ENCODE results near the gene MGLL. TPM values are rescaled to one million over a fixed set of nuclear protein-coding genes. Genes with fewer than 3 reads are reported as not detected.
A peak's percentile ranks its signal among the peaks of the same experiment; 100 is the strongest.

The MGLL gene
- total RNA-seq, 1 experiment from 2014 or later, result 2.1 TPM

- ChIA-PET CTCF (interaction anchor here (0.6 kb wide), 1 partner anchor 54 kb away, joined by 3 read pairs; no protein-coding TSS in a partner anchor), POLR2A (no interaction called here)
- intact Hi-C loops (cut with micrococcal nuclease; ENCODE audit: unreplicated experiment) (no loop called here), in situ Hi-C loops (cut with HindIII; ENCODE audit: low pct_unique_long_range_greater_than_20kb, low sequenced_read_pairs) (no loop called here)
- TF ChIP-seq TCF7L2 (IDR thresholded peaks at IDR 0.05; ENCODE audit: low read depth, low read length) (no peak), SIN3A (IDR thresholded peaks at IDR 0.05; ENCODE audit: borderline replicate concordance, insufficient read depth, low read depth, low read length) (no peak)
- TF ChIP-seq, protein P1, sequence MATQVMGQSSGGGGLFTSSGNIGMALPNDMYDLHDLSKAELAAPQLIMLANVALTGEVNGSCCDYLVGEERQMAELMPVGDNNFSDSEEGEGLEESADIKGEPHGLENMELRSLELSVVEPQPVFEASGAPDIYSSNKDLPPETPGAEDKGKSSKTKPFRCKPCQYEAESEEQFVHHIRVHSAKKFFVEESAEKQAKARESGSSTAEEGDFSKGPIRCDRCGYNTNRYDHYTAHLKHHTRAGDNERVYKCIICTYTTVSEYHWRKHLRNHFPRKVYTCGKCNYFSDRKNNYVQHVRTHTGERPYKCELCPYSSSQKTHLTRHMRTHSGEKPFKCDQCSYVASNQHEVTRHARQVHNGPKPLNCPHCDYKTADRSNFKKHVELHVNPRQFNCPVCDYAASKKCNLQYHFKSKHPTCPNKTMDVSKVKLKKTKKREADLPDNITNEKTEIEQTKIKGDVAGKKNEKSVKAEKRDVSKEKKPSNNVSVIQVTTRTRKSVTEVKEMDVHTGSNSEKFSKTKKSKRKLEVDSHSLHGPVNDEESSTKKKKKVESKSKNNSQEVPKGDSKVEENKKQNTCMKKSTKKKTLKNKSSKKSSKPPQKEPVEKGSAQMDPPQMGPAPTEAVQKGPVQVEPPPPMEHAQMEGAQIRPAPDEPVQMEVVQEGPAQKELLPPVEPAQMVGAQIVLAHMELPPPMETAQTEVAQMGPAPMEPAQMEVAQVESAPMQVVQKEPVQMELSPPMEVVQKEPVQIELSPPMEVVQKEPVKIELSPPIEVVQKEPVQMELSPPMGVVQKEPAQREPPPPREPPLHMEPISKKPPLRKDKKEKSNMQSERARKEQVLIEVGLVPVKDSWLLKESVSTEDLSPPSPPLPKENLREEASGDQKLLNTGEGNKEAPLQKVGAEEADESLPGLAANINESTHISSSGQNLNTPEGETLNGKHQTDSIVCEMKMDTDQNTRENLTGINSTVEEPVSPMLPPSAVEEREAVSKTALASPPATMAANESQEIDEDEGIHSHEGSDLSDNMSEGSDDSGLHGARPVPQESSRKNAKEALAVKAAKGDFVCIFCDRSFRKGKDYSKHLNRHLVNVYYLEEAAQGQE (IDR thresholded peaks at IDR 0.05; ENCODE audit: insufficient read depth in 1 of 2, low read depth in 2 of 2, low read length in 1 of 2), result no peak
- TF ChIP-seq, protein P2, sequence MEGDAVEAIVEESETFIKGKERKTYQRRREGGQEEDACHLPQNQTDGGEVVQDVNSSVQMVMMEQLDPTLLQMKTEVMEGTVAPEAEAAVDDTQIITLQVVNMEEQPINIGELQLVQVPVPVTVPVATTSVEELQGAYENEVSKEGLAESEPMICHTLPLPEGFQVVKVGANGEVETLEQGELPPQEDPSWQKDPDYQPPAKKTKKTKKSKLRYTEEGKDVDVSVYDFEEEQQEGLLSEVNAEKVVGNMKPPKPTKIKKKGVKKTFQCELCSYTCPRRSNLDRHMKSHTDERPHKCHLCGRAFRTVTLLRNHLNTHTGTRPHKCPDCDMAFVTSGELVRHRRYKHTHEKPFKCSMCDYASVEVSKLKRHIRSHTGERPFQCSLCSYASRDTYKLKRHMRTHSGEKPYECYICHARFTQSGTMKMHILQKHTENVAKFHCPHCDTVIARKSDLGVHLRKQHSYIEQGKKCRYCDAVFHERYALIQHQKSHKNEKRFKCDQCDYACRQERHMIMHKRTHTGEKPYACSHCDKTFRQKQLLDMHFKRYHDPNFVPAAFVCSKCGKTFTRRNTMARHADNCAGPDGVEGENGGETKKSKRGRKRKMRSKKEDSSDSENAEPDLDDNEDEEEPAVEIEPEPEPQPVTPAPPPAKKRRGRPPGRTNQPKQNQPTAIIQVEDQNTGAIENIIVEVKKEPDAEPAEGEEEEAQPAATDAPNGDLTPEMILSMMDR (IDR thresholded peaks at IDR 0.05), result no peak
- no TSS peak for BruUV-seq (replicated peaks)
- Histone ChIP-seq H3K4me1 (ENCODE audit: control insufficient read depth, insufficient read depth, low read length) (no peaks in the 10 kb centered on the region), H3K27me3 (ENCODE audit: control insufficient read depth, insufficient read depth, low read length) (no peaks in the 10 kb centered on the region), H3K27ac (ENCODE audit: low read length) (no peak overlapping the region), H3K4me3 (ENCODE audit: low read depth in 2 of 2, low read length in 2 of 2) (no peak overlapping the region), H3K9me3 (ENCODE audit: control insufficient read depth, insufficient read depth, low read depth, low read length) (no peaks in the 10 kb centered on the region), H3K36me3 (ENCODE audit: control insufficient read depth, insufficient read depth, low read length) (no peaks in the 10 kb centered on the region)
- no peak for DNase-seq (ENCODE audit: low read depth, low spot score)
- no peak; the same call in 1 of the 2 replicates for ATAC-seq
These were observed 136.4 kb downstream of the MGLL start for GRCh38 chr3:127685708-127686511.

DNA sequence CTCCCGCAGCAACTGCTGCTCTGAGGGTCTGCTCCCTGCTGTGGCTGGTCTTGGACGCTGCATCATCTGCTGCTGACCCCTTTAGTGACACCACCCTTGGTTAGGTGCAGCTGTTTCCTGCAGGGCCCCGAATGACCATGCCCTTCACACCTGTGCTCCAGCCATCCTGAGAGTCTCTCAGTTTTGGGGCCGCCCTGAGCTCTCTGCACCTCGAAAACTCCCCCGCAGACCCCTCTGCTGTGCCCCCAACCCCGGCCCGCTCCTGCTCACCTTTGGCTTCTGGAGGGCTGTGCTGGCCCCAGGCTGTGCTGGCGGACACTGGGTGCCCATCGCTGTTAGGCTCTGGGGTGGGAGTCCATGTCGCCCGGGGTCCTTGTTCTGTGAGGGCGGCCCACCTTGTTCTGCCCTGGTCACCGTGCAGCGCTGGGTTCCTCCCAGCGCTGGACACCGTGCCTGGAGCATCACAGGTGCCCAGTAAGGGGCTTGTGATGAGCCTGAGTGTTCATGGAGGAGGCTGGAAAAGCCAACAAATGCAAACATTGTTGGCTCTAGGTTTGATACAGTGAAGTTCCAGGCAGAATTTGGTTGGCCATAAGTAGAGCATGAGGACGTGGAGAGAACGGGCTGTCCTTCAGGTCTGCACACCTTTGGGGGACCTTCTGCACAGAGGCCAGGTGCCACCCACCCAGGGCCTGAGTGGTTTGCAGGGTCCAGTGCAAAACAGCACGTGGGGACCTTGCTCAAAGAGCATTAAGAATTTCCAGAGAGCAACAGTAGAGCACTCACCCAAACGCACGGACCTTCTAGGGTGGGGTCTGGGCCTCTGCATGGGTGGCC, 137.2 kb downstream of the MGLL start:
- ATAC-seq (peak; percentile 78), DNase-seq (ENCODE audit: low read depth, low spot score) (no peak)
- CTCF ChIA-PET, result interaction anchor here (0.6 kb wide), 1 partner anchor 54 kb away, joined by 3 read pairs; no protein-coding TSS in a partner anchor
- Histone ChIP-seq H3K4me1 (ENCODE audit: control insufficient read depth, insufficient read depth, low read length) (no peaks in the 10 kb centered on the region), H3K9me3 (ENCODE audit: control insufficient read depth, insufficient read depth, low read depth, low read length) (no peaks in the 10 kb centered on the region), H3K36me3 (ENCODE audit: control insufficient read depth, insufficient read depth, low read length) (no peaks in the 10 kb centered on the region), H3K27ac (ENCODE audit: low read length) (no peak overlapping the region), H3K4me3 (ENCODE audit: low read depth in 2 of 2, low read length in 2 of 2) (no peak overlapping the region), H3K27me3 (ENCODE audit: control insufficient read depth, insufficient read depth, low read length) (no peaks in the 10 kb centered on the region)
- TF ChIP-seq, protein P1 (IDR thresholded peaks at IDR 0.05; ENCODE audit: insufficient read depth in 1 of 2, low read depth in 2 of 2, low read length in 1 of 2), result no peak
- TF ChIP-seq, protein P2 (IDR thresholded peaks at IDR 0.05), result no peak
- TF ChIP-seq POLR2AphosphoS5 (IDR thresholded peaks at IDR 0.05; ENCODE audit: low read depth, low read length) (no peak), SIN3A (IDR thresholded peaks at IDR 0.05; ENCODE audit: borderline replicate concordance, insufficient read depth, low read depth, low read length) (no peak)
- no TSS peak for BruUV-seq (replicated peaks)
- in situ Hi-C loops (cut with HindIII; ENCODE audit: low pct_unique_long_range_greater_than_20kb, low sequenced_read_pairs), result no loop called here
- POLR2A ChIA-PET, result interaction anchor here (0.5 kb wide), 1 partner anchor 13 kb away, joined by 7 read pairs; no protein-coding TSS in a partner anchor
- intact Hi-C loops (cut with micrococcal nuclease; ENCODE audit: unreplicated experiment), result no loop called here
